Coronary artery (tissue), 2 donors: ENCODE results near the gene PDIA3.

Experiments used
- DNase-seq: peaks from one replicate; pipeline ENCODE4 v3.0.0-alpha.2; 2017; ENCODE audit warnings: low spot score
- H3K27ac ChIP-seq, 2 donors: fragments of 200-600 bp; sonication (generic); one replicate each; pipeline ENCODE4 v1.5.1; 2016 to 2019
- H3K4me3 ChIP-seq: fragments of 200-600 bp; sonication (generic); 2 replicates; pipeline ENCODE4 v1.5.1; 2016; ENCODE audit warnings: mild to moderate bottlenecking, moderate library complexity
- TF ChIP-seq, protein P1 (sequence below): fragments of 200-600 bp; sonication (generic); IDR thresholded peaks from one replicate; pipeline ENCODE4 v1.5.1; 2019; ENCODE audit warnings: antibody characterized with exemption

Gene PDIA3

GRCh38 chr15:43779016-43779415 is 32.8 kb downstream of the PDIA3 start:
- Histone ChIP-seq H3K4me3 (no peak overlapping the region), H3K27ac (no peak overlapping the region)
- TF ChIP-seq, protein P1, sequence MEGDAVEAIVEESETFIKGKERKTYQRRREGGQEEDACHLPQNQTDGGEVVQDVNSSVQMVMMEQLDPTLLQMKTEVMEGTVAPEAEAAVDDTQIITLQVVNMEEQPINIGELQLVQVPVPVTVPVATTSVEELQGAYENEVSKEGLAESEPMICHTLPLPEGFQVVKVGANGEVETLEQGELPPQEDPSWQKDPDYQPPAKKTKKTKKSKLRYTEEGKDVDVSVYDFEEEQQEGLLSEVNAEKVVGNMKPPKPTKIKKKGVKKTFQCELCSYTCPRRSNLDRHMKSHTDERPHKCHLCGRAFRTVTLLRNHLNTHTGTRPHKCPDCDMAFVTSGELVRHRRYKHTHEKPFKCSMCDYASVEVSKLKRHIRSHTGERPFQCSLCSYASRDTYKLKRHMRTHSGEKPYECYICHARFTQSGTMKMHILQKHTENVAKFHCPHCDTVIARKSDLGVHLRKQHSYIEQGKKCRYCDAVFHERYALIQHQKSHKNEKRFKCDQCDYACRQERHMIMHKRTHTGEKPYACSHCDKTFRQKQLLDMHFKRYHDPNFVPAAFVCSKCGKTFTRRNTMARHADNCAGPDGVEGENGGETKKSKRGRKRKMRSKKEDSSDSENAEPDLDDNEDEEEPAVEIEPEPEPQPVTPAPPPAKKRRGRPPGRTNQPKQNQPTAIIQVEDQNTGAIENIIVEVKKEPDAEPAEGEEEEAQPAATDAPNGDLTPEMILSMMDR = no peak
- DNase-seq = no peak

- H3K4me3 ChIP-seq = no peak overlapping the region
- no peak for DNase-seq
- TF ChIP-seq, protein P1 = no peak
- no peak overlapping the region for H3K27ac ChIP-seq
Observed at GRCh38 chr15:43789409-43789808, 43.2 kb downstream of the PDIA3 start.

- TF ChIP-seq, protein P1 = no peak
- peak; percentile 100 for DNase-seq
- H3K4me3 ChIP-seq = peak within 1 kb of the TSS; percentile 93
- peak within 1 kb of the TSS; percentile 88 to 90 for H3K27ac ChIP-seq
Observed at GRCh38 chr15:43791993-43792760, 45.9 kb downstream of the PDIA3 start, which contains the start of gene SERF2. Gene SERF2 (plus strand): TSS chr15:43792320. CDS start chr15:43792377, 57 bp downstream.

GRCh38 chr15:43792761-43793476 is 46.7 kb downstream of the PDIA3 start:
- no peak for DNase-seq
- Histone ChIP-seq H3K4me3 (peak overlapping the region; percentile 93), H3K27ac (peak overlapping the region; percentile 88 to 90)
- TF ChIP-seq, protein P1 = no peak

DNA sequence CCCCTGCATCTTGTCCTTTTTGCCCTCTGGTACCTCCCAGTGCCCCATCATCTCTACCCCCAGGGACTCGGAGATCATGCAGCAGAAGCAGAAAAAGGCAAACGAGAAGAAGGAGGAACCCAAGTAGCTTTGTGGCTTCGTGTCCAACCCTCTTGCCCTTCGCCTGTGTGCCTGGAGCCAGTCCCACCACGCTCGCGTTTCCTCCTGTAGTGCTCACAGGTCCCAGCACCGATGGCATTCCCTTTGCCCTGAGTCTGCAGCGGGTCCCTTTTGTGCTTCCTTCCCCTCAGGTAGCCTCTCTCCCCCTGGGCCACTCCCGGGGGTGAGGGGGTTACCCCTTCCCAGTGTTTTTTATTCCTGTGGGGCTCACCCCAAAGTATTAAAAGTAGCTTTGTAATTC is 47.4 kb downstream of the PDIA3 start:
- no peak for DNase-seq
- TF ChIP-seq, protein P1 = no peak
- H3K4me3 ChIP-seq = peak overlapping the region; percentile 93
- peak overlapping the region; percentile 88 to 90 for H3K27ac ChIP-seq

- DNase-seq = no peak
- Histone ChIP-seq H3K4me3 (peak overlapping the region; percentile 93), H3K27ac (peak overlapping the region; percentile 24 to 88)
- TF ChIP-seq, protein P1 = no peak
Observed at GRCh38 chr15:43794269-43795037, 48.2 kb downstream of the PDIA3 start.
